Measurements from ENCODE around the gene RLN2.

DNA sequence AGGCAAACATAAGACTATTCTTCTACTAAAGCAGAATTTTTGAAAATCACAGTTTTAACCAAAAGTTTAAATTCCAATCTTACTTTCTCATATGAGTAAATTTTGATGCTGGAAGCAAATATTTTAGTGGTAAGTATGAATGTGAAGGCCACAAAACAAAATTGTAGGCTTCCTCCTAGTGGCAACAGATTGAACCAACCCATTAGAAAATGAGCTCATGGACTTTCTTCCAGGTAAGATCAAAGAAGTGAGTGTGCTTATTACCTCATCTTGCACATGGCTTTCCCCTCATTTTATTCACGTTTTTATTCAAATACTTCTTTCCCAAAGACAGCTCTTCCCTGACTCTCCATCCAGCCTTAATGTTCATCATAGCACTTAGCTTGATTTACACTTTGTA is 16.5 kb upstream of the RLN2 start:
- peak; percentile 51 for TF ChIP-seq CTCF (conservative IDR thresholded peaks at IDR 0.05; ENCODE audit: low read length)
- TF ChIP-seq EZH2phosphoT487 (IDR thresholded peaks at IDR 0.05; ENCODE audit: borderline replicate concordance, low read depth, low read length), result no peak
